Astrocyte of the spinal cord (primary cell): ENCODE measurements around the gene GFRA3.
A peak's percentile ranks its signal among the peaks of the same experiment; 100 is the strongest.

Experiments used
- DNase-seq: peaks from one replicate; pipeline ENCODE4 v3.0.0; 2011; ENCODE audit warnings: low read depth, low spot score
- H3K4me3 ChIP-seq: 2 replicates; pipeline ENCODE4 v1.5.1; 2011; ENCODE audit warnings: low read depth, mild to moderate bottlenecking, low read length, moderate library complexity
- CTCF ChIP-seq: IDR thresholded peaks from 2 replicates; pipeline ENCODE4 v1.5.1; 2012; ENCODE audit warnings: low read depth, mild to moderate bottlenecking, low read length, inconsistent platforms
- in situ Hi-C: cut with HindIII; loops from 2 replicates; pipeline ENCODE4 v1.10.0; 2017; ENCODE audit warnings: low sequenced_read_pairs

The GFRA3 gene

GRCh38 chr5:138273834-138274188 lies 610 bp downstream of the GFRA3 start:
- in situ Hi-C loops, result no loop called here
- DNase-seq, result no peak
- peak overlapping the region; percentile 29 for H3K4me3 ChIP-seq
- TF ChIP-seq CTCF, result no peak

DNA sequence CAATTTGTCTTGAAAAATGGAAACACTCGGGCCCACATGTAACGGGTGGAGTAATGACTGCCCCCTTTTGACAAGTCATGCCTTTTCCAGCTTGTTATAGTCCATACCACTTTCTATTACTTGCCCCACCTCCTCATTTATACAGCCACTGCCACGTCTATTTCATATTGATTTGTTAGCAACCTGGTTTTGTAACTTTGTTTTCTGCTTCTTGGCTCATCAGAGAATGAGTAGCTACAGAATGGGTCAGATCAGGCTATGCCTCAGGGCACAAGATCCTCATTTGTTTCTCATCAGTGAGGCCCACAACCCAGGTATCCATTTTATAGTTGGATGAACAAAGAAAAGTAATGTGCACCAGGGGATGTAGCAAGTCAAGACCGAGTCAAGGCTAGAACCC lies 1.7 kb downstream of the GFRA3 start:
- no peak for DNase-seq
- TF ChIP-seq CTCF, result no peak
- in situ Hi-C loops, result no loop called here

DNA sequence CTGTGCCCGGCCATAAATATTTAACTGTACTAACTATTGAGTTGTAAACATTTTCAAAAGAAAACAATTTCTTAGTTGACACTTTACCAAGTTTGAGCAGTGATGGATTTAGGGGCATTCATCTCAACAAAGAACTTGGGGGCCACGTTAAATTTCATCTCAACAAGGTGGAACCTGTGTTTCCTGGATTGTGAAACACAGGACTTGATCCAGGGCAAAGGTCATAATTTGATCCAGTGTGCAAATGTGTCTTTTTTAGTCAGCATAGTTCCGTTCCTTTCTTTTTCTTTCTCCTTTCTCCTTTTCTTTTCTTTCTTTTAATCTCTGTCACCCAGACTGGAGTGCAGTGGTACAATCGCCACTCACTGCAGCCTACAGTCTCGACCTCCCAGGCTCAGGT lies 3.1 kb downstream of the GFRA3 start:
- DNase-seq, result no peak
- no peak for TF ChIP-seq CTCF
- in situ Hi-C loops, result no loop called here
- H3K4me3 ChIP-seq, result no peak overlapping the region

More for the DNA sequence above, 1.7 kb downstream of the GFRA3 start:
- no peak overlapping the region for H3K4me3 ChIP-seq

GRCh38 chr5:138264183-138264582 lies 10.2 kb downstream of the GFRA3 start:
- DNase-seq, result no peak
- TF ChIP-seq CTCF, result no peak
- H3K4me3 ChIP-seq, result no peak overlapping the region
- in situ Hi-C loops, result no loop called here

DNA sequence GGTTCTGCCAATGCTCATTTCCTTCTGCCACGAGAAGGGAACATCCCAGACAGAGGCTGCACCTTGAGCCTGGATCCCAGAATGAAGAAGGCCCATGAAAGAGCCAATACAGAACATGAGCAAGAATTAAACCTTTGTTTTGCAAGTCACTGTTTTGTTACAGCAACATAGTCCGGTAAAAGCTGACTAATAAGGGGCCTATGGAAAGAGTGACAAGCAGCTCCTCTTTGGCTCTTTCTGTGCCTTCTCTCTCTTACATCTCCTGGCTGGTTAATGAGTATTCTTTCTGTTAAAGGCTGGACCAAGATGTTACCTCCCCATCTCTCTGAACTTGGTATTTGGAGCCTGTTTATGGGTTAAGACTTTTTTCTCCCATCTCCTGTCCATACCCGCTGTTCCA lies 10.8 kb downstream of the GFRA3 start:
- H3K4me3 ChIP-seq, result no peak overlapping the region
- in situ Hi-C loops, result no loop called here
- DNase-seq, result no peak
- no peak for TF ChIP-seq CTCF

GRCh38 chr5:138258704-138259292 lies 15.6 kb downstream of the GFRA3 start:
- TF ChIP-seq CTCF, result no peak
- in situ Hi-C loops, result no loop called here
- no peak for DNase-seq
- no peak overlapping the region for H3K4me3 ChIP-seq

DNA sequence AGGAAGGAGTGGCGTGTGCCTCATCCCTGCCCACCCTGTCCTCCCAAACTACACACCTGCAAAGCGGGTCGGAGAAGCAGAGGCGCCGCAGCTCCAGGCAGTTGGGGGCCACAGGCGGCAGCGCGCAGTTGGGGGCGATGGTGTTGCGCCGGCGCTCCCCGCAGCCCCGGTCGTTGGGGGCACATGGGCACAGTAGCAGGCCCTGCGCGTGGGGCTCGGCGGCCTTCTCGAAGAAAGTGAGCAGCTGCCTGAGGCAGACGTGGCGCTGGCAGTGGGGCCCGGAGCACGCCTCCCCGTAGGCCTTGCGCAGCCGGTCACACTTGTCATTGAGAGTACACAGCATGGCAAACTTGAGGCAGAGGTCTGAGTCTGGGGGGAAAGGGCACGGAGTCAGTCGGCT lies 16.8 kb downstream of the GFRA3 start:
- H3K4me3 ChIP-seq, result no peak overlapping the region
- TF ChIP-seq CTCF, result no peak
- in situ Hi-C loops, result no loop called here
- DNase-seq, result no peak
